IPS DF 19.7 (cell line): ENCODE data around the gene C20orf96.
"Not testable (repeated sequence)": the region's sequence is repeated elsewhere in the genome, so short reads cannot be mapped to it uniquely, and the experiment has no call there.

Experiments
- DNase-seq: peaks from one replicate; pipeline ENCODE4 v3.0.0-alpha.2; 2013; ENCODE audit warnings: low read depth, low spot score

C20orf96 gene

GRCh38 chr20:237489-237888, 53.1 kb downstream of the C20orf96 start:
- no peak for DNase-seq

GRCh38 chr20:235891-236290, 54.7 kb downstream of the C20orf96 start:
- DNase-seq = no peak

GRCh38 chr20:227439-228105, 63.0 kb downstream of the C20orf96 start:
- DNase-seq = no peak

- DNase-seq = no peak
Measured at GRCh38 chr20:226958-227357, 63.6 kb downstream of the C20orf96 start, which contains the start of gene DEFB129. Gene DEFB129, plus strand, starts transcription at chr20:227258. Its CDS starts 31 bp downstream, at chr20:227289.

GRCh38 chr20:225879-226278, 64.7 kb downstream of the C20orf96 start:
- not testable (repeated sequence) for DNase-seq

GRCh38 chr20:221258-221830, 69.2 kb downstream of the C20orf96 start:
- DNase-seq = no peak
